Body of pancreas (tissue), 4 donors: Measurements from ENCODE around the gene KLF7.

Experiments used
- CTCF ChIP-seq, 7 experiments: fragments of 450-650 bp in 4 of 7; fragments of 200-600 bp in 3 of 7; sonication (generic) in 3 of 7; IDR thresholded peaks; one replicate each; pipeline ENCODE4 v1.5.1; 2016 to 2019; ENCODE audit warnings: antibody characterized with exemption in 7 of 7
- POLR2A ChIP-seq, 3 donors: fragments of 450-650 bp; IDR thresholded peaks; one replicate each; pipeline ENCODE4 v1.6.1; 2016; ENCODE audit warnings: antibody characterized with exemption in 3 of 3, mild to moderate bottlenecking in 2 of 3

- TF ChIP-seq CTCF (IDR thresholded peaks at IDR 0.05) (no peak), POLR2A (IDR thresholded peaks at IDR 0.05) (no peak)
Measured at GRCh38 chr2:207184768-207185167, 19.0 kb upstream of the KLF7 start.
